Neural progenitor cell (in vitro differentiated cells): ENCODE measurements around the gene MT1G.

Source experiments
- EZH2 ChIP-seq: fragments of 200-600 bp; sonication (generic); IDR thresholded peaks from 2 replicates; pipeline ENCODE4 v1.6.1; 2017; ENCODE audit warnings: antibody characterized with exemption, mild to moderate bottlenecking, moderate library complexity
- EZH2phosphoT487 ChIP-seq: fragments of 200-600 bp; sonication (generic); IDR thresholded peaks from 2 replicates; pipeline ENCODE4 v1.6.1; 2017; ENCODE audit warnings: antibody characterized with exemption
- TF ChIP-seq, protein P1 (sequence below): fragments of 200-600 bp; sonication (generic); IDR thresholded peaks from 2 replicates; pipeline ENCODE4 v1.5.1; 2017; ENCODE audit warnings: antibody characterized with exemption, mild to moderate bottlenecking

DNA sequence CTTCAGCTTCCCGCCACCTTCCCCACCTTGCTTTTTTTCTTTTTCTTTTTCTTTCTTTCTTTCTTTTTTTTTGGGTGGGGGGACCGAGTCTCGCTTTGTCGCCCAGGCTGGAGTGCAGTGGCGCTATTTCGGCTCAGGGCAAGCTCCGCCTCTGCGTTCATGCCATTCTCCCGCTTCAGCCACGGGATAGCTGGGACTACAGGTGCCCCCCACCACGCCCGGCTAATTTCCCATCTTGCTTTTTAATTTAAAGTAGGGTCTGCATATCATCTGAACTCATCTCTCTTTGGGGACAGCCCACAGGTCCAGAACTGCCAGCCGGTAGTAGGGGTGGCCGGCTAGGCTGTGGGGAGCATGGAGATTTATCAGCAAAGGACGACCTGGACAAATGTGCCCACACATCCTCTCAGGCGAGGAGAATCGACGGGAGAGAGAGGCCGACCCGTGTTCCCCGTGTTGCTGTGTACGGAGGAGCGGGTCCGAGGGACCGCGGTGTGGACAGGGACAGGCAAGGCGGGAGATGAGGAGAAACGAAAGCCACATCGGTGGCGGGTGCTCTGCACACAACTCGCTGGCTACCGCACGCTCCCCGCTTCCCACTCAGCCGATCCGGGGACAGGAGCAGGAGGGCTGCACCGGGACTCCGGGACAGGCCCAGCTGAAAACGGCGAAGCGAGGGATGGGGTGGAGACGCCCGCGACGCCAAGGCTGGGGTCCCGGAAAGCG, 33.0 kb downstream of the MT1G start:
- TF ChIP-seq, protein P1, sequence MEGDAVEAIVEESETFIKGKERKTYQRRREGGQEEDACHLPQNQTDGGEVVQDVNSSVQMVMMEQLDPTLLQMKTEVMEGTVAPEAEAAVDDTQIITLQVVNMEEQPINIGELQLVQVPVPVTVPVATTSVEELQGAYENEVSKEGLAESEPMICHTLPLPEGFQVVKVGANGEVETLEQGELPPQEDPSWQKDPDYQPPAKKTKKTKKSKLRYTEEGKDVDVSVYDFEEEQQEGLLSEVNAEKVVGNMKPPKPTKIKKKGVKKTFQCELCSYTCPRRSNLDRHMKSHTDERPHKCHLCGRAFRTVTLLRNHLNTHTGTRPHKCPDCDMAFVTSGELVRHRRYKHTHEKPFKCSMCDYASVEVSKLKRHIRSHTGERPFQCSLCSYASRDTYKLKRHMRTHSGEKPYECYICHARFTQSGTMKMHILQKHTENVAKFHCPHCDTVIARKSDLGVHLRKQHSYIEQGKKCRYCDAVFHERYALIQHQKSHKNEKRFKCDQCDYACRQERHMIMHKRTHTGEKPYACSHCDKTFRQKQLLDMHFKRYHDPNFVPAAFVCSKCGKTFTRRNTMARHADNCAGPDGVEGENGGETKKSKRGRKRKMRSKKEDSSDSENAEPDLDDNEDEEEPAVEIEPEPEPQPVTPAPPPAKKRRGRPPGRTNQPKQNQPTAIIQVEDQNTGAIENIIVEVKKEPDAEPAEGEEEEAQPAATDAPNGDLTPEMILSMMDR, result no peak
- TF ChIP-seq EZH2, result peak; percentile 100
- peak; percentile 99 for TF ChIP-seq EZH2phosphoT487
